HG03432 (cell line): ENCODE measurements around the gene TARS1.
"Not testable (repeated sequence)": the region's sequence is repeated elsewhere in the genome, so short reads cannot be mapped to it uniquely, and the experiment has no call there.

Source experiments
- ATAC-seq: cut with Tn5 transposase; IDR thresholded peaks from one replicate; pipeline ENCODE4 v1.9.1; 2021; ENCODE audit warnings: mild to moderate bottlenecking, moderate library complexity; ENCODE audit not compliant: unreplicated experiment

The TARS1 gene

GRCh38 chr5:33482335-33482734 lies 41.6 kb downstream of the TARS1 start:
- no peak for ATAC-seq

- no peak for ATAC-seq
These were observed 46.5 kb downstream of the TARS1 start for GRCh38 chr5:33487236-33487635.

DNA sequence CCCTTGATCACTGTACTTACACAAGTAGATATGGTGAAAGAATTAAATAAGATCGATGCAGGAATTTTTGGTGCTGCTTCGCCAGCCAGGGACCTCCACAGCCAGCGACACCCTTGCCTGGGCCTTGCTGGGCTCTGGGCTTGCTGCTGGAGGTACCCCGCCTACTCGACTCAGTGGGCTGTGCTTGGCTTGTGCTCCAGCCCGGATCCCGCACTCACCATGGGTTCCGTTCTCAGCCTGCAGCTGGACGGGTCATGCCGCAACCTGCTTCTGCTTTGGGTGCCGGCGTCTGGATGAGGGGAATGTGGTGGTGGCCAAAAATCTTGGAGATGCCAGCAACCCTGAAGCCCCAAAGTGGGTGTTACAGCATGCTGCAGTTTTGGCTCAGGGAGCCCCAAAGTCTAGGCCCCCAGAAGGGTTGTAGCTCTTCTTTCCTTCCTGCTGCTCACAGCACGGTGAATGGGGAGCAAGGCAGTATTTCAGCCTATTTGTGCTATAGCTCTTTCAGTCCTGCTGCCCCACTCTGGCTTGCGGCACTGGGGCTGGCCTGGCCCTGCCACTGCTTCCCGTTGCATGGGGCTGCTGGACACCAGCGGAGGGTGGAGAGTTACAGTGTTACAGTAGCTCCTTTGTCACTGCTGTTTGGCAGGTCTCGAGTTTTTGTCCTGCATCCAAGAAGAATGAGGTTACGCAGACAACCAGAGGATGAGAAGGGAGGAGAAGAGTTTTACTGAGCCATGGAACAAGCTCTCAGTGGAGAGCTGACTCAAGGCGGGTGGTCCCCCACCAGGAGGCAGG lies 48.0 kb downstream of the TARS1 start:
- ATAC-seq: no peak

GRCh38 chr5:33489481-33490067 lies 48.8 kb downstream of the TARS1 start:
- no peak for ATAC-seq

GRCh38 chr5:33490071-33490665 lies 49.4 kb downstream of the TARS1 start:
- ATAC-seq: no peak

DNA sequence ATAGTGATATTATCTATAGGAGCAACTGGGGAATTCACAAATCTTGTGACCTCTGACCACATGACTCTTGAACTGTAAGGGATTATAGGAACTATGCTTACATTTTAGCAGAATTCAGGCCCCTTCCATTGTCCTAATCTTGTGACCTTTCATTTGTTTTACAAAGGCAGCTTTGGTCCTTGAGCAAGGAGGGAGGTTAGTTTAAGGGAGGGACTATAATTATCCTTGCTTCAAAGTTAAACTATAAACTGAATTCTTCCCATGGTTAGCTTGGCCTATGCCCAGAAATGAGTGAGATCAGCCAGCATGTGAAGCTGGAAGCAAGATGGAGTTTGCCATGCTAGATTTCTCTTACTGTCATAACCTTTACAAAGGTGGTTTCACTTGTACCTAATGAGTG lies 51.2 kb downstream of the TARS1 start:
- ATAC-seq: no peak

DNA sequence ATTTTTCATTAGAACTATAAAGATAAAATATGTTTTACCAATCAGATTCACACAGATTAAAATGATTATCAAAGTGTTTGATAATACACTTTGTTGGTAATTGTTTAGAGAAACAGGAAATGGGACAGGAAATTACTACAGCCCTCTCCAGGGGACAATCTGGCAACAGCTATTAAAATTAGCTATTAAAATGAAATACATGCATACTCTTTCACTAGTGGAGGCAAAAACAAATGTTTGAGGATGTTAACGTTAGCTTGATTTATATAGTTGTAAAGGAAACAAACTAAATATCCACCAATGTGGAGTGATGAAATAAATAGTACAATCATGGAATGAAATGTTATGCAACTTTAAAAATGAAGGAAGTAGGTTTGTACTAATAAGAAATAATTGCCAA lies 53.7 kb downstream of the TARS1 start:
- ATAC-seq: no peak

GRCh38 chr5:33501260-33501659 lies 60.5 kb downstream of the TARS1 start:
- ATAC-seq: no peak

DNA sequence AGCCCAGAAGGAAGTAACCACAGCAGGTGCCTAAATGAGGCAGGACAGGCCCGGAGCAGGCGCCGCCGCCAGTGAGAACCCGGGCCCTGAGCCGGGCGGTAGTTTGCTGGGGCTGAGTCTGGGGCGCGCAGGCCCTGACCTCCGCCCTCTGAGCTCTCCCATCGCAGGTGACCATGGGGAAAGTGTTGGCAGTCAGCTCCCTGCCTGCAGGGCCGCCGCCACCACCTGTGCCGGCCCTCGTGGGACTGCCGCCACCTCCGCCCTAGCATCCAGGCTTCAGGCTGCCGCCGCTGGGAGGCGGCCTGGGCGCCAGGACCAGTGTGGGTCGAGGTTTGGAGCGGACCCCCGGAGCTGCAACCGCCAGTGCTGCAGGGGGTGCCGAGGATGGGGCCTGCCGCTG lies 61.1 kb downstream of the TARS1 start:
- ATAC-seq: no peak

- no peak for ATAC-seq
These were observed 63.8 kb downstream of the TARS1 start for GRCh38 chr5:33504570-33504969.

GRCh38 chr5:33507426-33507825 lies 66.7 kb downstream of the TARS1 start:
- no peak for ATAC-seq

- ATAC-seq: no peak
These were observed 68.3 kb downstream of the TARS1 start for GRCh38 chr5:33509036-33509435.

GRCh38 chr5:33513462-33514185 lies 72.9 kb downstream of the TARS1 start:
- ATAC-seq: no peak

GRCh38 chr5:33515366-33515765 lies 74.6 kb downstream of the TARS1 start:
- not testable (repeated sequence) for ATAC-seq

GRCh38 chr5:33516421-33516820 lies 75.7 kb downstream of the TARS1 start:
- ATAC-seq: no peak
